ENCODE measurements around the gene PSMD12. TPM values are rescaled to one million over a fixed set of nuclear protein-coding genes. Genes with fewer than 3 reads are reported as not detected.

The PSMD12 gene
- total and polyA plus RNA-seq, 9 of the 15 experiments (the other 6 are each of a cell fraction or from before 2014, with no cell fraction given), result 36.6 to 150 (median 65.5) TPM

GRCh38 chr17:67378454-67379250, 12.3 kb upstream of the PSMD12 start (continued):
- peak; percentile 57 for TF ChIP-seq MYC (IDR thresholded peaks at IDR 0.05; ENCODE audit: low read depth, low read length)
- TF ChIP-seq MYC (CRISPR knock-in tag; IDR thresholded peaks at IDR 0.05; ENCODE audit: borderline replicate concordance, low read depth), result no peak
- peak; percentile 97 for TF ChIP-seq CTCFL (IDR thresholded peaks at IDR 0.05; ENCODE audit: borderline replicate concordance, insufficient read depth, low read depth, low read length, poor library complexity, severe bottlenecking)
- peak; percentile 45; the same call in 1 of the 2 replicates for TF ChIP-seq ZBTB33 (CRISPR knock-in tag; IDR thresholded peaks at IDR 0.05)
- no peak for TF ChIP-seq SFPQ (IDR thresholded peaks at IDR 0.05; ENCODE audit: low read depth, low read length)
- TF ChIP-seq FOSL1 (tag; conservative IDR thresholded peaks at IDR 0.05), result 0 out of 2 replicates have a peak, but pooled peaks have one; percentile 29
- TF ChIP-seq ZNF316 (IDR thresholded peaks at IDR 0.05), result no peak
- TF ChIP-seq SMAD4 (CRISPR knock-in tag; conservative IDR thresholded peaks at IDR 0.05), result peak; percentile 70
- no peak for TF ChIP-seq ZNF217 (CRISPR knock-in tag; IDR thresholded peaks at IDR 0.05)
- 0 out of 2 replicates have a peak, but pooled peaks have one; percentile 56 for TF ChIP-seq NBN (IDR thresholded peaks at IDR 0.05; ENCODE audit: low read depth)
- peak; percentile 60; the same call in 1 of the 2 replicates for TF ChIP-seq MIER1 (IDR thresholded peaks at IDR 0.05; ENCODE audit: low read depth)
- peak; percentile 95 for TF ChIP-seq ZBTB7A (IDR thresholded peaks at IDR 0.05; ENCODE audit: borderline replicate concordance, control insufficient read depth, low read depth, low read length)
- 0 out of 4 replicates have a peak, but pooled peaks of 1 of the 2 experiments have one; percentile 51 for TF ChIP-seq TEAD1 (CRISPR knock-in tag; IDR thresholded peaks at IDR 0.05)
- 0 out of 4 replicates have a peak, but pooled peaks of 1 of the 2 experiments have one; percentile 16 for TF ChIP-seq NRF1 (conservative IDR thresholded peaks at IDR 0.05 in 1 of 2, IDR thresholded peaks at IDR 0.05 in 1 of 2)
- TF ChIP-seq ATF4 (CRISPR knock-in tag; IDR thresholded peaks at IDR 0.05), result no peak
- TF ChIP-seq ID3 (CRISPR knock-in tag; IDR thresholded peaks at IDR 0.05), result no peak
- TF ChIP-seq ID3 (tag; IDR thresholded peaks at IDR 0.05), result 0 out of 2 replicates have a peak, but pooled peaks have one; percentile 26
- TF ChIP-seq NR3C1 (CRISPR knock-in tag; IDR thresholded peaks at IDR 0.05), result 0 out of 2 replicates have a peak, but pooled peaks have one; percentile 11

Data from K562 (cell line).